WTC11 (cell line): ENCODE results near the gene TUBB1. TPM values are rescaled to one million over a fixed set of nuclear protein-coding genes. Genes with fewer than 3 reads are reported as not detected.
A peak's percentile ranks its signal among the peaks of the same experiment; 100 is the strongest.

ENCODE experiments used
- ATAC-seq: fragments of 200-7000 bp; cut with Tn5 transposase; 2 replicates; pipeline ENCODE4 v1.10.0; 2021; ENCODE audit warnings: mild to moderate bottlenecking, moderate library complexity
- CTCF ChIA-PET: fragments of 300-600 bp; sonication (Branson Sonifier 250); formaldehyde crosslinking; loops from one replicate; lab custom pipeline; 2021; ENCODE audit warnings: antibody characterized with exemption; lab: Charles Lee
- POLR2A ChIA-PET: fragments of 350-600 bp; sonication (Branson Sonifier 250); formaldehyde crosslinking; loops from one replicate; lab custom pipeline; 2021; ENCODE audit warnings: antibody characterized with exemption; lab: Charles Lee
- DNase-seq: peaks from one replicate; pipeline ENCODE4 v3.0.0; 2021; ENCODE audit warnings: low spot score
- H3K27ac Mint-ChIP-seq: 2 replicates; pipeline ENCODE4 v1.8.0; 2021; ENCODE audit warnings: mixed read lengths
- H3K27me3 Mint-ChIP-seq: 2 replicates; pipeline ENCODE4 v1.8.0; 2021; ENCODE audit warnings: low read depth, mild to moderate bottlenecking, moderate library complexity, mixed read lengths
- H3K36me3 Mint-ChIP-seq: 2 replicates; pipeline ENCODE4 v1.8.0; 2021; ENCODE audit warnings: mixed read lengths
- H3K4me1 Mint-ChIP-seq: 2 replicates; pipeline ENCODE4 v1.8.0; 2022; ENCODE audit warnings: mixed read lengths
- H3K4me3 Mint-ChIP-seq: 2 replicates; pipeline ENCODE4 v1.8.0; 2021; ENCODE audit warnings: mild to moderate bottlenecking, moderate library complexity, mixed read lengths
- H3K9me3 Mint-ChIP-seq: 2 replicates; pipeline ENCODE4 v1.8.0; 2021; ENCODE audit warnings: mixed read lengths
- AFF4 ChIP-seq: sonication (generic); formaldehyde crosslinking; IDR thresholded peaks from 2 replicates; pipeline ENCODE4 v1.8.1; 2023; ENCODE audit warnings: mild to moderate bottlenecking, missing genetic modification reagents, borderline replicate concordance
- ATF1 ChIP-seq: sonication (generic); formaldehyde crosslinking; IDR thresholded peaks from 2 replicates; pipeline ENCODE4 v1.8.1; 2023; ENCODE audit warnings: mild to moderate bottlenecking, moderate library complexity, missing genetic modification reagents
- ATF3 ChIP-seq: sonication (generic); formaldehyde crosslinking; conservative IDR thresholded peaks from 2 replicates; pipeline ENCODE4 v1.8.1; 2022; ENCODE audit warnings: mild to moderate bottlenecking, missing genetic modification reagents
- ELF4 ChIP-seq: sonication (generic); formaldehyde crosslinking; IDR thresholded peaks from 2 replicates; pipeline ENCODE4 v1.8.1; 2022; ENCODE audit warnings: low read depth, mild to moderate bottlenecking, moderate library complexity, missing genetic modification reagents
- ESRRA ChIP-seq: sonication (generic); formaldehyde crosslinking; IDR thresholded peaks from 2 replicates; pipeline ENCODE4 v1.8.1; 2022; ENCODE audit warnings: mild to moderate bottlenecking, missing genetic modification reagents, borderline replicate concordance
- GABPB1 ChIP-seq: sonication (generic); formaldehyde crosslinking; IDR thresholded peaks from 2 replicates; pipeline ENCODE4 v1.8.1; 2023; ENCODE audit warnings: mild to moderate bottlenecking, missing genetic modification reagents
- KAT7 ChIP-seq: sonication (generic); formaldehyde crosslinking; IDR thresholded peaks from 2 replicates; pipeline ENCODE4 v1.8.1; 2023; ENCODE audit warnings: missing genetic modification reagents, mild to moderate bottlenecking, borderline replicate concordance
- NFE2L1 ChIP-seq: sonication (generic); formaldehyde crosslinking; IDR thresholded peaks from 2 replicates; pipeline ENCODE4 v1.8.1; 2023; ENCODE audit warnings: missing genetic modification reagents
- OVOL2 ChIP-seq: fragments of 250-450 bp; sonication (Bioruptor Pico); IDR thresholded peaks from 2 replicates; pipeline ENCODE4 v1.9.0; 2021; ENCODE audit warnings: mild to moderate bottlenecking, borderline replicate concordance
- RELA ChIP-seq: sonication (generic); formaldehyde crosslinking; IDR thresholded peaks from 2 replicates; pipeline ENCODE4 v1.8.1; 2022; ENCODE audit warnings: missing genetic modification reagents, mild to moderate bottlenecking, borderline replicate concordance
- SMAD3 ChIP-seq: sonication (generic); formaldehyde crosslinking; IDR thresholded peaks from 2 replicates; pipeline ENCODE4 v1.8.0; 2022; ENCODE audit warnings: missing genetic modification reagents, mild to moderate bottlenecking, borderline replicate concordance
- ZBTB21 ChIP-seq: sonication (generic); formaldehyde crosslinking; IDR thresholded peaks from 2 replicates; pipeline ENCODE4 v1.8.1; 2023; ENCODE audit warnings: mild to moderate bottlenecking, missing genetic modification reagents, borderline replicate concordance
- ZNF232 ChIP-seq: sonication (generic); formaldehyde crosslinking; IDR thresholded peaks from 2 replicates; pipeline ENCODE4 v1.8.0; 2022; ENCODE audit warnings: mild to moderate bottlenecking, missing genetic modification reagents
- ZNF423 ChIP-seq: fragments of 250-450 bp; sonication (Bioruptor Pico); IDR thresholded peaks from 2 replicates; pipeline ENCODE4 v2.1.2; 2022; ENCODE audit warnings: mild to moderate bottlenecking, moderate library complexity
- total RNA-seq: library from RNA; stranded (reverse); gene quantifications from 3 replicates; pipeline ENCODE4 v1.2.3, GENCODE V29; 2021
- TF ChIP-seq, protein P1 (sequence below): sonication (generic); formaldehyde crosslinking; IDR thresholded peaks from 2 replicates; pipeline ENCODE4 v1.8.1; 2023; ENCODE audit warnings: mild to moderate bottlenecking, missing genetic modification reagents, moderate library complexity
- TF ChIP-seq, protein P2 (sequence below): sonication (generic); formaldehyde crosslinking; IDR thresholded peaks from 2 replicates; pipeline ENCODE4 v1.8.1; 2023; ENCODE audit warnings: mild to moderate bottlenecking, missing genetic modification reagents
- TF ChIP-seq, protein P3 (sequence below): sonication (generic); formaldehyde crosslinking; IDR thresholded peaks from 2 replicates; pipeline ENCODE4 v1.8.1; 2022; ENCODE audit warnings: mild to moderate bottlenecking, missing genetic modification reagents, moderate library complexity, borderline replicate concordance

Gene TUBB1
- total RNA-seq, 1 experiment from 2014 or later = not detected

DNA sequence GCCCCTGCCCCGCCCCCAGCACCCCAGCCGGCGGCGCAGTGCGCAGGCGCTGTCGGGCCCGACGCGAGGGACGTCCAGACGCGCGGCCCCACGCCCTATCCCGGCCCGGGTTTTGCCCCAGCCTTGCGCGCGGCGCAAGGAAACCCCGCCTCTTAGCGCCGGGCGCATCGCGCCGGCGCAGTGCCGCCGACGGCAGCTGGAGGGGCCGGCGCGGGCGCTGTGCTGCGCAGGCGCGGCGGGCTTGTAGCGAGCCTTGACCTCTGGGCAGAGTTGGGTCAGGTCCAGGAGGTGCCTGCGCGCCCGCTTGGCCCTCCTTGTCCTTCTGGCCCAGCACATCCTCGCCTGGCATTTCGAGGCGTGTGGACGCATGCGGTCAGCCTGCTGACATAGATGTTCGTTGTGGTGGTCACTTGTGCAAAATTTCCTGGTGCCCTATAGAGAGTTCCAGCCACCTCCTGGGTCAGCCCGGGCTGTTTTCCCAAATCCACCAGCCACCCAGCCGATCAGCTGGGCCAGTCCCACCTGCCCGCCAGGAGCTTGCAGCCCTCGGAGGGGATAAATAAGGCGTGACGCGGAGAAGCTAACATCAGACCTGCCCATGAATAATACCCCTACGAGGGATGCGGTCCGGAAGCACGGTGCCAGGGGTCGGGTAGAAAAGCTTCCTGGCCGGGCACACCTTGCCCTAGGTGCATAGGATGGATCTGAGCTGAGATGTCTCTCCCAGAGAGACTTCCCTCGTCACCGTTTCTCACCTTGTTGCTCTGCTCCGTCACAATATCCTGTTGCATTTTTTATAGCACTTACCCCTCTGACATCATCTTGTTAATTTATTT, 23.8 kb downstream of the TUBB1 start (continued):
- no peak for TF ChIP-seq AFF4 (CRISPR knock-in tag)
- no peak for TF ChIP-seq OVOL2 (CRISPR knock-in tag)
- no peak for TF ChIP-seq ATF3 (CRISPR knock-in tag)
- TF ChIP-seq ESRRA (CRISPR knock-in tag) = no peak
- no peak for TF ChIP-seq RELA (CRISPR knock-in tag)
- no peak for TF ChIP-seq NFE2L1 (CRISPR knock-in tag)
- no peak for TF ChIP-seq KAT7 (CRISPR knock-in tag)
- TF ChIP-seq, protein P1, sequence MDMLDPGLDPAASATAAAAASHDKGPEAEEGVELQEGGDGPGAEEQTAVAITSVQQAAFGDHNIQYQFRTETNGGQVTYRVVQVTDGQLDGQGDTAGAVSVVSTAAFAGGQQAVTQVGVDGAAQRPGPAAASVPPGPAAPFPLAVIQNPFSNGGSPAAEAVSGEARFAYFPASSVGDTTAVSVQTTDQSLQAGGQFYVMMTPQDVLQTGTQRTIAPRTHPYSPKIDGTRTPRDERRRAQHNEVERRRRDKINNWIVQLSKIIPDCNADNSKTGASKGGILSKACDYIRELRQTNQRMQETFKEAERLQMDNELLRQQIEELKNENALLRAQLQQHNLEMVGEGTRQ (CRISPR knock-in tag) = no peak
- TF ChIP-seq, all 79 proteins: peak for 2

- Mint-ChIP-seq H3K36me3 (peaks cover 8% of the 10 kb centered on the region), H3K9me3 (no peaks in the 10 kb centered on the region), H3K27me3 (peaks cover 26% of the 10 kb centered on the region)
- DNase-seq = no peak
- CTCF ChIA-PET = interaction anchor here (0.8 to 2.7 kb wide), 4 partner anchors 69 to 412 kb away, joined by 3 to 6 read pairs (median 4); no protein-coding TSS in a partner anchor
- TF ChIP-seq AFF4 (CRISPR knock-in tag) = no peak
- TF ChIP-seq ATF1 (CRISPR knock-in tag) = no peak
- TF ChIP-seq, all 79 proteins: peak for 0
- ATAC-seq = no peak
- Mint-ChIP-seq H3K4me3 (peak overlapping the region; percentile 61; the same call in 1 of the 2 replicates), H3K4me1 (peaks cover 20% of the 10 kb centered on the region), H3K27ac (no peak overlapping the region)
- POLR2A ChIA-PET = no interaction called here
These were observed 24.5 kb downstream of the TUBB1 start for GRCh38 chr20:59043698-59044097.

DNA sequence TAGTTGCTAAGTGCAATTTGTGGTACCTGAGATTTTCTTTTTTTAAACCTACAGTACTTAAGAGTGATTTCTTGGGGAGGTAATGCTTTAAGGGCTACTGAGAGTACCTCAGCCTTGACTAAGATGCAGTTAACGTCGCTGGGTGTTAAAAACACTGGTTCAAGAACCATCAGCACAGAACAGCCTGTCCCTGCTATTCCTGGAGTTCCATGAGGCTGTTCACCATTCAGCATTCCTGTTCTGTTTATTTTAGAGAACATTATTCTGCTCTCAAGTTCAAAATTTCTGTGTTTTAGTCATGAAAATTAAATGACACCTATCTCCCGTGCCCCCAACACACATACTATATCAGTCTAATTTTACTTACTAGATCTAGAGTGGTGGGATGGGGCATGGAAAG, 25.1 kb downstream of the TUBB1 start:
- Mint-ChIP-seq H3K36me3 (peaks cover 8% of the 10 kb centered on the region), H3K4me3 (no peak overlapping the region)
- TF ChIP-seq GABPB1 (CRISPR knock-in tag) (no peak), ZNF232 (CRISPR knock-in tag) (no peak), ZNF423 (CRISPR knock-in tag) (no peak), SMAD3 (CRISPR knock-in tag) (no peak), ZBTB21 (CRISPR knock-in tag) (no peak), ELF4 (CRISPR knock-in tag) (no peak)
- TF ChIP-seq, protein P1 (CRISPR knock-in tag) = no peak
- TF ChIP-seq, protein P2, sequence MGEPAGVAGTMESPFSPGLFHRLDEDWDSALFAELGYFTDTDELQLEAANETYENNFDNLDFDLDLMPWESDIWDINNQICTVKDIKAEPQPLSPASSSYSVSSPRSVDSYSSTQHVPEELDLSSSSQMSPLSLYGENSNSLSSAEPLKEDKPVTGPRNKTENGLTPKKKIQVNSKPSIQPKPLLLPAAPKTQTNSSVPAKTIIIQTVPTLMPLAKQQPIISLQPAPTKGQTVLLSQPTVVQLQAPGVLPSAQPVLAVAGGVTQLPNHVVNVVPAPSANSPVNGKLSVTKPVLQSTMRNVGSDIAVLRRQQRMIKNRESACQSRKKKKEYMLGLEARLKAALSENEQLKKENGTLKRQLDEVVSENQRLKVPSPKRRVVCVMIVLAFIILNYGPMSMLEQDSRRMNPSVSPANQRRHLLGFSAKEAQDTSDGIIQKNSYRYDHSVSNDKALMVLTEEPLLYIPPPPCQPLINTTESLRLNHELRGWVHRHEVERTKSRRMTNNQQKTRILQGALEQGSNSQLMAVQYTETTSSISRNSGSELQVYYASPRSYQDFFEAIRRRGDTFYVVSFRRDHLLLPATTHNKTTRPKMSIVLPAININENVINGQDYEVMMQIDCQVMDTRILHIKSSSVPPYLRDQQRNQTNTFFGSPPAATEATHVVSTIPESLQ (CRISPR knock-in tag) = no peak
- TF ChIP-seq, protein P3, sequence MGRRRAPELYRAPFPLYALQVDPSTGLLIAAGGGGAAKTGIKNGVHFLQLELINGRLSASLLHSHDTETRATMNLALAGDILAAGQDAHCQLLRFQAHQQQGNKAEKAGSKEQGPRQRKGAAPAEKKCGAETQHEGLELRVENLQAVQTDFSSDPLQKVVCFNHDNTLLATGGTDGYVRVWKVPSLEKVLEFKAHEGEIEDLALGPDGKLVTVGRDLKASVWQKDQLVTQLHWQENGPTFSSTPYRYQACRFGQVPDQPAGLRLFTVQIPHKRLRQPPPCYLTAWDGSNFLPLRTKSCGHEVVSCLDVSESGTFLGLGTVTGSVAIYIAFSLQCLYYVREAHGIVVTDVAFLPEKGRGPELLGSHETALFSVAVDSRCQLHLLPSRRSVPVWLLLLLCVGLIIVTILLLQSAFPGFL (CRISPR knock-in tag) = no peak

More for the DNA sequence above, 25.1 kb downstream of the TUBB1 start:
- H3K9me3 Mint-ChIP-seq = no peaks in the 10 kb centered on the region
- no peak overlapping the region for H3K27ac Mint-ChIP-seq
- POLR2A ChIA-PET = no interaction called here
- peaks cover 28% of the 10 kb centered on the region for H3K27me3 Mint-ChIP-seq
- ATAC-seq (no peak), DNase-seq (no peak)
- CTCF ChIA-PET = no interaction called here
- peaks cover 20% of the 10 kb centered on the region for H3K4me1 Mint-ChIP-seq
